ENCODE measurements around the gene PLCD4.

Gene PLCD4

DNA sequence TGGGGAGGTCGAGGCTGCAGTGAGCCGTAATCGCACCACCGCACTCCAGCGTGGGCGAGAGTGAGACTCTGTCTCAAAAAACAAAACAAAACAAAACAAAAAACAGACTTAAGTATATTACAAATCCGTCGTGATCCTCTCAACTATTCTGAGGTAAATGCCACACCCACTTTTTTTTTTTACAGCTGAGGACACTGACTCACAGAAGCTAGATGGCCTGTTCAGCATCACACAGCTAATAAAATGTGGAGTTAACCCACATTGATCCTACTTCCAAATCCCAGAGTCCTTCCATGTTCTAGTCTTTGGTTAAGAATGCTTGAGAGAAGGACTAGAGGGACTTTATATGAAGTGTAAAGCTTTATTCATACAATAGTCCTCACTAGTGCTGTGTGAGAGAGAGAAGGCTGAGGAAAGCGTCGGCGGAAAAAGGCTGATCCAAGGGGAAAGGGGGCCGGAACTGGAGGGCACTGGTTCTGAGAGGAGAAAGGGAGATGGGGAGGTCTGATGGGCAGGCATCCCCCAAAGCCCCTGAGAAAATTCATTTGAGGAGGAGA, 63.5 kb downstream of the PLCD4 start:
- in situ Hi-C loops (cut with MboI; ENCODE audit: low pct_unique_long_range_greater_than_20kb, low sequenced_read_pairs, unreplicated experiment): loop anchor here (25.0 kb wide), 1 partner anchor 384 kb away; the partner anchor contains the start of gene TMBIM1
- no peak for DNase-seq (ENCODE audit: low spot score)
- no peak for TF ChIP-seq CTCF (IDR thresholded peaks at IDR 0.05; ENCODE audit: extremely low read depth, insufficient read depth, missing control alignments)

- peak; percentile 89 for DNase-seq (ENCODE audit: low spot score)
- no peak for TF ChIP-seq CTCF (IDR thresholded peaks at IDR 0.05; ENCODE audit: extremely low read depth, insufficient read depth, missing control alignments)
- in situ Hi-C loops (cut with MboI; ENCODE audit: low pct_unique_long_range_greater_than_20kb, low sequenced_read_pairs, unreplicated experiment): loop anchor here (25.0 kb wide), 1 partner anchor 385 kb away; the partner anchor contains the start of gene TMBIM1
Measured at GRCh38 chr2:218671654-218672566, 64.2 kb downstream of the PLCD4 start, which contains the start of the genes RNF25 and STK36. Gene RNF25, minus strand, starts transcription at chr2:218672002. Its CDS starts 32 bp downstream, at chr2:218671970. Gene STK36, plus strand, starts transcription at chr2:218672086. Its CDS starts 744 bp downstream, at chr2:218672830.

GRCh38 chr2:218679119-218679518, 71.4 kb downstream of the PLCD4 start:
- in situ Hi-C loops (cut with MboI; ENCODE audit: low pct_unique_long_range_greater_than_20kb, low sequenced_read_pairs, unreplicated experiment): no loop called here
- no peak for DNase-seq (ENCODE audit: low spot score)
- TF ChIP-seq CTCF (IDR thresholded peaks at IDR 0.05; ENCODE audit: extremely low read depth, insufficient read depth, missing control alignments): no peak

GRCh38 chr2:218680061-218680460, 72.4 kb downstream of the PLCD4 start:
- no peak for TF ChIP-seq CTCF (IDR thresholded peaks at IDR 0.05; ENCODE audit: extremely low read depth, insufficient read depth, missing control alignments)
- DNase-seq (ENCODE audit: low spot score): no peak
- in situ Hi-C loops (cut with MboI; ENCODE audit: low pct_unique_long_range_greater_than_20kb, low sequenced_read_pairs, unreplicated experiment): no loop called here

Measured in GM13977 (cell line).